OCI-M2 (cell line): ENCODE data around the gene MOB2.
"Not testable (repeated sequence)": the region's sequence is repeated elsewhere in the genome, so short reads cannot be mapped to it uniquely, and the experiment has no call there.

Source experiments
- DNase-seq: peaks from one replicate; lab custom pipeline; 2025; ENCODE audit not compliant: unreplicated experiment; lab: John Stamatoyannopoulos, UW

Gene MOB2

DNA sequence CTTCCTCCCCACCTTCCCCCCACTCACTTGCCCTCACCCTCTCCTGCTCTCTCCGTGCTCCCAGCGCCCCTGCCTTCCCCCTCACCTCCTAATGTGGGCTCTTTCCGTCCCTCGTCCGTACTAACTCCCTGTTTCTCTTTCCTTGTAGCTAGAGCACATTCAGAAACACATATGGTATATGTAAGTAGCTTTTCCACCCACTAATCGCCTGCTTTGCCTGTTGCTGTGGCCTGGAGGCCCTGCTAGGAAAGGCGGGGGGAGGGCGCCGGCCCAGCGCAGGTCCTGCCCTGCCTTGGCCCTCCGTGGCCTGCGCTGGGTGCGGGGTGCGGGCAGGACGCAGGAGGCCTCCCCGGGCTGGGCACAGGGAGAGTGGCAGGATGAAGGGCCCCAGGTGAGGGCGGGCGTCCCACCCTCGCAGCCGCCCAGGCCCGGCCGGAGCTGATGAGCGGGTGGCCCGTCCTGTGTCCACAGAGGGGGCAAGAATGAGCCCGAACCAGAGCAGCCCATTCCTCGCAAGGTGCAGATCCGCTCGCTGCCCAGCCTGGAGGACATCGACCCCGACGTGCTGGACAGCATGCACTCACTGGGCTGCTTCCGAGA, 41.7 kb downstream of the MOB2 start:
- DNase-seq, result no peak

DNA sequence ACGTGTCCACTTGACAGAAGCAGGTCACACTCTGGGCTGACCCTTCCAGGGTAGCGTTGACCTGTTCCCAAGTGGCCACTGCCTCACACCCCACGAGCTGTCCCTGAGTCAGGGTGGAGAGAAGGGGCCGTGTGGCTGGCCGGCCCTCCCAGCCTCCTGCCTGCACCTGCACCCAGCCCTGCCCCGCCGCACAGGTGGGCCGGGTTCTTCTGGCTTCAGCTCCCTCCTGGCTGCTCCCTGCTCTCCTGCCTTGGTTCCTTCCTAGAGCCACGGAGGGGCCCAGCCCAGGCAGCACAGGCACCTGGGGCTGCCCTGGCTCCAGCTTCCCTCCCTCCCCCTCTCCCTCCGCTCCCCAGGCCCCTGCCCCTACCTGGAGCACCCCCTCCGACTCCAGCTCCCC, 42.3 kb downstream of the MOB2 start:
- no peak for DNase-seq

DNA sequence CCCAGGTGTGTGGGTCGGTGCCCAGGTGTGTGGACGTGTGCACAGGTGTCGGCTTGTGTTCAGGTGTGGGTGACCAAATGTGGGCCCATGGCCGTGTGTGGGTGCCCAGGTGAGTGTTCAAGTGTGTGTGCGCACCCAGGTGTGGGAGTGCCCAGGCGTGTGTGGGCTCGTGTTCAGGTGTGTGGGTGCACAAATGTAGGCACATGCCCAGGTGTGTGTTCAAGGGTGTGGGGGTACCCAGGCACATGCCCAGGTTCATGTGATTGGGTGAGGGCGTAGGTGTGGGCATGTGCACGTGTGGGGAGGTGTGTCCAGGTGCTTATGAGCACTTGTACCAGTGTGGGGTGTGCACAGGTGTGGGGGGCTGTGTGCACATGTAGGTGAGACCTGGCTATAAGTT, 42.8 kb downstream of the MOB2 start:
- no peak for DNase-seq

DNA sequence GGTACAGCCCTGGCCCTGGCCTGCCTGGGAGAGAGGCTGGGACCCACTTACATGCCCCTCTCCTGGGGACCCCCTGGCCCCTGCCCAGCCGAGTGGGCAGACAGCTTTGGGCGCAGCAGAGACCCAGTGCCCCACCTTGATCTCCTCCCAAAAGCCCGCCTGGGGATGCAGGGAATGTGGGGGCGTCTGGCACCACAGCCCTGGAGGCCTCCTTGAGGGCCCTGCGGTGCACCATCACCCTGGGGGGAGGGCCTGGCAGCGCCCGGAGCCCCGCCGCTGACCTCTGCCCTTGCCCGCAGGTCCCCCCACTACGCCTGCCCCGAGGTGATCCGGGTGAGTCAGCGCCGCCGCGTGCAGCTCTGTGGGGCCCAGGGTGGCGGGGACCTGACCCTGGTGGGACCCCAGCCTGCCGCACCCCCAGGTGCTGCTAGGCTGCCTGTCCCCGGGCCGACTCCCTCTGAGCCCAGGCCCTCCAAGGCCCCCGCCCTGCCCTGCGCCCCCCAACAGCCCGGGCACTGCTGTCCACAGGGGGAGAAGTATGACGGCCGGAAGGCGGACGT, 43.7 kb downstream of the MOB2 start:
- DNase-seq, result no peak

DNA sequence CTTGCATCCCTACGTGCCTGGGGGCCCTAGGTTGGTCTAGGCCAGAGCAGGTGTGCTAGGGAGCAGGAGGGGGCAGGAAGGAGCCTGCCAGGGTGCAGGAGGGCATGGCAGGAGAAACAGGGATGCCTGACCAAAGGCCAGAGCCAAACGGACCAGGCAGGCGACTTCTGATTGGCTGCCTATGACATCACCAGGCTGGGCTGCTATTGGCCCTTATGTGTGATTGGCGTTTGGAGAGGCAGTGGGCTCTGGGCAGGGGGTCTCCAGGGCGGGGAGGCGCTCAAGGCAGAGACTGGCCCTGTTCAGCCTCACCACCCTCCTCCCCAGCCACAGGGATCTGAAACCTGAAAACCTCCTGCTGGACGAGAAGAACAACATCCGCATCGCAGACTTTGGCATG, 44.4 kb downstream of the MOB2 start:
- DNase-seq, result no peak

DNA sequence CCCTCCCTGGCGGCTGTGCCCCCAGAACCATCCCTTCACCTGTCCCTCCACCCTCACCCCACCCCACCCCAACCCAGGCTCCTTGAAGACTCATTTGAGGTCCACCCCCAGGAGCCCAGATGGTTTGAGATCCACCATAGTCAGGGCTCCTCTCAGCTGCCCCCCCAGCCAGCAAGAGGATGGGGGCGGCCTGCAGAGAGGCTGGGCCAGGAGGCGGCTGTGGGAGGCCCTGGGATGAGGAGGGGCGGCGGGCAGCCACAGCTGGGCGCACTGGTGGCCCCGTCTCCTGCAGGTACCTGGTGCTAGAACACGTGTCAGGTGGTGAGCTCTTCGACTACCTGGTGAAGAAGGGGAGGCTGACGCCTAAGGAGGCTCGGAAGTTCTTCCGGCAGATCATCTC, 46.1 kb downstream of the MOB2 start:
- no peak for DNase-seq

DNA sequence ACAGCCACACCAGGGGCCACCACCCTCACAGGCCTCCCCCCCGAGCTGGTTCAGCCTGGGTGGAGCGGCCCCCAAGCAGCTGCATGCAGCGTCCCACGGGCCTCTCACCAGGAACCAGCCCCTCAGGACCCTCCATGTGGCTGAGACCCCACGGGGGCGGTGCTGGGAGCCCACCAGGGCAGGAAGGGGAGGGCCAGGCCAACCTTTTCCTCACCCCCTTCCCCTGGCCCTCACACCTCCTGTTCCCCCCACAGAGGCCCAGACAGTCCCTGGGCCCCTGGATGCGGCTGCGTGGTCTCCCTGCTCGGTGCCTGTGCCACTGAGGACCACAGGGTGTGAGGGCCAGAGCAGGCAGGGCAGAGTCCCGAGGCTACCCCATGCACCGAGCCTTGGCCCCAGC, 46.5 kb downstream of the MOB2 start:
- no peak for DNase-seq

DNA sequence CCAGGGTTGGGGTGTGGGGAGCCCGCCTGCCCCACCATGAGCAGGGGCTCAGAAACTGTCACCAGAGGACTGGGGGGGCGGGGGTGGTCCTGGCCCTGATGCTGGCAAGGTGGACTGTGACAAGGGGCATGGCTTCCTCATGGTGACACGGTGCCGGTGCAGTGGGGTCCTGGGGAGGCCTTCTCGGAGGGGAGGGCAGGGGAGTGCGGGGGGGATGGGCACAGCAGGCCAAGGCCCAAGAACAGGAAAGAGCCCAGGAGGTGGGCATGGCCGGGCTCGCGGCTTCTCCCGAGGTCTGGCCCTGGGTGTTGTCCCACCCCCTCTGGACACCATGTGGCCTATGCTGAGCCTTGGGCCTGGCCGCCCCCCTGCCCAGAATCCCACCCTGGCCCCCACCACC, 47.2 kb downstream of the MOB2 start:
- no peak for DNase-seq

DNA sequence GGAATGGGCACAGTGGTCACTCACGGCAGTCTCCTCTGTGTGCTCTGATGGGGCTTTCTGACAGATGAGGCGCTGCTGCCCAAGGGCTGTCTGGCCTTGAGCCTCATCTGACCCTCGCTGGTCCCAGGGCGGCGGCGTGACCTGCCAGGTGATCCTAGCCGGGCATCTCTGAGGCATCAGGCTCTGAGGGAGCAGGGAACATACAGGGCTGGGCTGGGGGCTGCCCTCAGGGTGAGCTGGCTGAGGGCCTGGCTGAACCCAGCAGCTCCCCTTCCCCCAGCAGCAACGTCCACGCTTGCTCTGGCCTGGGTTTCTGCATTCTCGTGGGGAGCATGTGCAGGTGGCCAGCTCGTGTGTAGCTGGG, 47.6 kb downstream of the MOB2 start:
- DNase-seq, result no peak

DNA sequence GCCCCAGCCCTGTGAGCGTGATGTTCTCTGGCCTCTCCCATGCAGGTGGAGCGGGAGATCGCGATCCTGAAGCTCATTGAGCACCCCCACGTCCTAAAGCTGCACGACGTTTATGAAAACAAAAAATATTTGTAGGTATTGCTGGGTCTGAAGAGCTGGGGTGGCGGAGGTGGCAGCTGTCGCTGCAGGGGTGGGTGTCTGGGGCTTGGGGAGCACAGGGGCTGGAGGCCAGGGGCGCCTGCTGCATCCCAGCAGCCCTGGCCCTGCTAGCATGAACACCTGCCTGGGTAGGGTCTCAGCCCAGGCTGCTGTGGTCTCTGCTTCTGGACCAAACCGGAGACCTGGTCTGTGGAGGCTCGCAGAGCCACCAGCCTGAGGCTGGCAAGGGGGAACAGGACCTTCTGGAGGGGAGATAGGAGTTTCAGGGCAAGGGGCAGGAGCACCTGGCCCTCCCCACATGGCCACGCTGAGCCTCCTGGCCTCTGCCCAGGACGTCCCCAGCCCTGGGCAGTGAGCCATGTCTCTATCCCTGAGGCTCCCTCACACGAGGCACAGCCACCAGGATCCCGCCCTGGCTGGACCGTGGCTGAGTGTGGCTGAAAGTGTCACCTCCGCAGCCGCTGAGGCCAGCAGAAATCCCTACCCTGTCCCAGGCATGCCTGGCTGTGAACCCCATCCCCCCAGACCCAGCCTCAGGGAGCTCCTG, 48.2 kb downstream of the MOB2 start:
- no peak for DNase-seq

DNA sequence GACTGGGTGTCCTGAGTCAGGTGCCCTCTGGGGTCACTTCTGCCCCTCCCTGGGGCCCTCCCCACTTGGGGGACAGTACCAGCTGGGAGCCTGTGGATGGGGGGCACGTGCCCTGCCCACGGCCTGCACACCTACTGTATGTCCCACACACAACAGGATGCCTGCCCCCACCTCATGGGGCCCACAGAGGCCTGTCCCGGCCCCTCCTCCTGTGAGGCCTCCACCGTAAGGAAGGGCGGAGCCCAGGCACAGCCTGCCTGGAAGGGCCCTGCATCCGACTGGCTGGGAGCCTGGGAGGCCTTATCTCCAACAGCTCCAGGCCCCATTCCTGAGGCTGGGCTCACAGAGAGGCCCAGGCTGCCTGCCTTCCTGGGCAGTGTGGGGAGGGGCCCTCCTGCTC, 49.1 kb downstream of the MOB2 start:
- no peak for DNase-seq

DNA sequence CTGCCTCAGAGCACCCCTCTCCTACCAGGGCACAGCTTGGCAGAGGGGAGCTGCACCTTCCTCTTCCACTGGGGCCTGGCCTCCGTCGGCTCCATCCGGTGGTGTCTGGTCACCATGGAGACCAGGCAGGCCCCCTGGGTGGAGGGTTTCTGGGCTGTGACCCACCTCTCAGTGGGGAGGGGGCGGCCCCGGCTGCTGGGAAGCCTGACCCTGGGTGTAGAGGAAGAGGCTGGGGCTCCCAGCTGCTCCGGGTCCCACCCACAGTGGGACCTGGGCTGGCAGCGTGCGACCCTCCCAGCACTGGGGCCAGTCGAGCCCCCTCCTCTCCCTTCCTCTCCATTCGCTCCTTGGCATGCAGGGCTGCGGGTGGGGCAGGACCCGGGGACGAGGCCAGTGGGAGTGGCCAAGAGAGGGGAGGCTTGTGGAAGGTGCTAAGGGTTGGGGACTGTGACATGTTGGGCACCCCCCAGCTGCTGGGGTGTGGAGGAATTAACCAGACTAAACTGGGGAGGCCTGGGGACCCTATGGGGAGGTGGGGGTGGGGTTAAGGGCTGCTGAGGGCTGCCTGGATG, 50.0 kb downstream of the MOB2 start:
- DNase-seq, result no peak

DNA sequence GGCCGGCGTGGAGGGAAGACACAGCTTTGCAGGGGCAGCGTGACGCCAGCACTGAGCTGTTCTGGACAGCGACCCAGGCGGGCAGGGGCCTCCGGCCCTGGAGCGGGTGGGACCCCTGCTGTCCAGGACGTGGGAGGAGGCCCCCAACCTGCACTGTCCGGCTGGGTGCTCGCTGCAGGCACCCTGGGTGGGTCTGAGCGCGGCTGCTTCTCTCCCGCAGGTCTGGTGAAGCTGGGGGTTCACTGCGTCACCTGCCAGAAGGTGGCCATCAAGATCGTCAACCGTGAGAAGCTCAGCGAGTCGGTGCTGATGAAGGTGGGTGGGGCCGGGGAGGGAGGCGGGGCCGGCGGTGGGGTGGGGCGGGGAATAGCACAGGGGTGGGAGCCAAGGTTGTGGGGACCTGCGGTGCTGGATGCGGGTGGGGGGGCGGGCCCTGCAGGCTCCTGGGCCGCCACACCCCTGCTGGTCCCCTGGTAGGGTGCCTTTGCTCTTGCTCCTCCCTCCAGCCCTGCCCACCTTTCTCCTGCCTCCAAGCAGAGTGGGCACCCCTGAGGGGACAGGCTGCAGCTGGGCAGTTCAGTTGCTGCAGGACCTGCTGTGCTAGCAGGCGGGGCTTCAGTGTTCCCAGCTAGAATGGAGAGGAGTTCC, 50.6 kb downstream of the MOB2 start:
- no peak for DNase-seq

DNA sequence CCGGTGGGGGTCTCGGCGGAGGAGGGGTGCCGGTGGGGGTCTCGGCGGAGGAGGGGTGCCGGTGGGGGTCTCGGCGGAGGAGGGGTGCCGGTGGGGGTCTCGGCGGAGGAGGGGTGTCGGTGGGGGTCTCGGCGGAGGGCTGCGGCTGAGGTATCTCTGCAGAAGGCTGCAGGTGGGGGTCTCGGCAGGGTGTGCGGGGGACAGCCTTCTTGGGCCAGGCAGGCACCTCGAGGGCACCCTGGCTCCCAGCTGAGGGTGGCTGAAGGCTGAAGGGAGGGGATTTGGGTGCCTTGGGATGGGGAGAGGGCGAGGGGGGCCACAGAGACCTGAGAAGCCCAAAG, 51.1 kb downstream of the MOB2 start:
- not testable (repeated sequence) for DNase-seq

DNA sequence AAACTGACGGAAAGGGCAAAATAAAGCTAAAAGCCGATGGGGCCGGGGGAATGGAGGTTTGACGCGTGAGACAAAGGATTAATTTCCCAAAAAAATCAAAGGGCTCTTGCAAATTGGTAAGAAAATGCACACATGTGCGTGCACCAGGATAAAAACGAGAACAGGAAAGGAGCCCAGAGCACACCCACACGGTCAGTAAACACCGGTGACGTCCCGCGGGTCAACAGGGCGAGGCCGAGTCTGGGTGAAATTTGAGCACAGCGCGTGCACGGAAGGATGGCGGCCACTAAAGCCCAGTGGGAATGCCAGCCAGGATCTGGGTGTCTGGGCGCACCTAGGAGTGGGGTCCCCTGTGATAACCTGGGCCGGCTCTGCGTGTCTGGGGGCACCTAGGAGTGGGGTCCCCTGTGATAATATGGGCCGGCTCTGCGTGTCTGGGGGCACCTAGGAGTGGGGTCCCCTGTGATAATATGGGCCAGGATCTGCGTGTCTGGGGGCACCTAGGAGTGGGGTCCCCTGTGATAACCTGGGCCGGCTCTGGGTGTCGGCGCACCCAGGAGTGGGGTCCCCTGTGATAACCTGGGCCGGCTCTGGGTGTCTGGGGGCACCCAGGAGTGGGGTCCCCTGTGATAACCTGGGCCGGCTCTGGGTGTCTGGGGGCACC, 52.5 kb downstream of the MOB2 start:
- DNase-seq, result no peak

DNA sequence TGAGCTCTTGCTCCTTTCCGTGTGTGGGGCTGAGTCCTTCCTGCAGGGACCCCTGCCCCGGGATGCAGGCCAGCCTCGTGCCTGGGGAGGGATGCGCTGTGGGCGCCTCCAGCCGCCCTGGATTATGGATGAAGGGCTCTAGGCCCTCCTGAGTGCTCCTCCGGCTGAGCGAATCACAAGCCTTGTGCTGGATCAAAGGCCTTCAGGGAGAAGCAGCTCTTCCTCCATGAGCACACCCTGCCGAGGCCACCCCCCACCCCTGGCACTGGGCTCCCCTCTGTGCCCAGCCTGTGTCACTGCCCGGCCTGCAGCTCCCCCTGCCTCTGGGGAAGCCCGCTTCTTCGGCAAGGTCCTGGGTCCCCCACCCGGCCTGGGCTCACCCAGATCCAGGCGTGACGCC, 53.0 kb downstream of the MOB2 start:
- DNase-seq, result no peak

DNA sequence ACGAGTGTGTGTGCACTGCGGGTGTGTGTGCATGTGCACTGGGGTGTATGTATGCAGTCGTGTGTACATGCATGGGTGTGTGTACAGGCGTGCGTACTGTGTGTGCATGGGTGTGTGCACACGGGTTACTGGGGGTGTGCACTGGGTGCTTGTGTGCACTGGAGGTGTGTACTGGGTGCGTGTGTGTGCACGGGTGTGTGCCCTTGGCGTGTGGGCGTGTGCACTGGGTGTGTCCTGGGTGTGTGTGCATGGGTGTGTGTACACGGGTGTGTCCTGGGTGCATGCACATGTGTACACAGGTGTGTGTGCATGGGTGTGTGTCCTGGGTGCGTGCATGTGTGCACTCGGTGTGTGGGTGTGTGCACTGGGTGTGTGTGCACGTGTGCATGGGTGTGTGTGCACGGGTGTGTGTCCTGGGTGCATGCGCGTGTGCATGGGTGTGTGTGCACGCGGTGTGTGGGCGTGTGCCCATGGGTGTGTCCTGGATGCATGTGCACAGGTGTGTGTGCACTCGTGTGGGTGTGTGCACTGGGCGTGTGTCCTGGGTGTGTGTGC, 57.7 kb downstream of the MOB2 start:
- DNase-seq, result no peak

DNA sequence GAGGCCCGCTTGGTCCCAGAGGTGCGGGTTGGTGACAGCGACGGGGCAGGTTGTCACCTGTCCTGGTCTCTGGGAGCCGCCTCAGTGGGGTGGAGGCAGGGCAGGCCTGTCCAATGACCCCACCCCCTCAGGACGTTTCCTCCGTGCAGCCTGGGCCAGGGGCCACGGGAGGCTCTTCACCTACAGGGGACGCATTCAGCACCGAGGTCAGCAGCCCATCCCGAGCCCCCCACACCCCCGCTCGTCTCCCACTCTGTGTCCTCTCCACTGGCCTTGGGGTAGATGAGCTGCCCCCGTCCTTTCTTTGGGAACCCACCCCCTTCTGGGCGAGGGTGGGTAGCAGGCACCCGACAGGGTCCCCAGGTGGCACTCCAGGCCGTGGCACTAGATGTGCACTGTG, 61.1 kb downstream of the MOB2 start:
- DNase-seq, result no peak

DNA sequence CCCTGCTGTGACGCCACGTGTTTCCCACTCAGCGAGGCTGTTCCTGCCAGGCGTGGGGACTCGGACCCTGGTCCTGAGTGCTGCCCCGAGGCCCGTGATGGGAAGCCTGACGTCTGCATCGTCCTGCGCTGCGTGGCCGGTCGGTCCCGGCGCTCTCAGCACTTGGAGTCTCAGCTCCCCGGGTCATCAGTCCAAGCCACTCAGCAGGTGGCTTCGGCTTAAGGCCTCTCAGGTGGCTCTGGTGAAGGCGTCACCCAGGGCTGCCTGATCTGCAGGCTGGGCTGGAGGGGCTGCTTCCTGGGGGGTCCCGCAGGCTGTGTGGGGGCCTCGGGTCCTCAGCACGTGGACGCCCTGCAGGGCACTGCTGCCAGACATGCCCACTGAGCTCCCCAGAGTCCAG, 61.6 kb downstream of the MOB2 start:
- no peak for DNase-seq

DNA sequence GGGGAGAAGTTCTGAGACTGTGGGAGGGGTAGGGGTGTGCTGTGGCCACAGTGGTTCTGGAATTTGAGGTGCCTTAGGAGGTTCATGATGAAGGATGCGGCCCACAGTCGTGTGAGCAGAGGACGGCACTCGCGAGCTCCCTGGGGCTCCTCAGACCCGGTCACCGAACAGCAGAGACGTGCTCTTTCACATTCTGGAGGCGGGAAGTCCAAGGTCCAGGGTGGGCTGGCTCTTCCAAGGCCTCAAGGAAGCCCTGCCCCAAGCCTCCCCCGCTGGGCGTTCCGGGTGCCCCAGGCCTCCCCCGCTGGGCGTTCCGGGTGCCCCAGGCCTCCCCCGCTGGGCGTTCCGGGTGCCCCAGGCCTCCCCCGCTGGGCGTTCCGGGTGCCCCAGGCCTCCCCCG, 63.2 kb downstream of the MOB2 start:
- DNase-seq, result not testable (repeated sequence)

DNA sequence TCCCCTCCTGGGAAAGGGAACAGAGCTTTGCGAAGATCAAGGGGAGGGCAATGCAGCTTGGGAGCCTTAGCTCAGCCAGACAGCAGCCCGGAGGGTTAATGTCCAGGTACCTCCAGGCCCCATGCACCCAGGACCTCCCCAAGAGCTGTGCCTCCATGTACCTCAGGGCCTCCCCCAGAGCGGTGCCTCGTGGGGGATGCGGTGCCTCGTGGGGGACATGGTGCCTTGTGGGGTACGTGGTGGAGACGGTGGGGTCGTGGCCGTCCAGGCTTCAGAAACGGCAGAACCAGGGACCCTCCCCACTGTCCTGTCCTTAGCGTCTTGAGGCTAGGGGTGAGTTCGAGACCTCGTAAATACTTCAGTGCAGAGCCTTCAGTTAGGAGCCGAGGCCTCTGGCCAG, 63.6 kb downstream of the MOB2 start:
- DNase-seq, result no peak
